SK-N-SH (cell line): ENCODE results near the gene VGLL4. TPM values are rescaled to one million over a fixed set of nuclear protein-coding genes. Genes with fewer than 3 reads are reported as not detected.

Experiments
- CTCF ChIA-PET: fragments of 300-600, 350-600 bp; formaldehyde crosslinking; extraction: SDS; loops from one replicate; lab custom pipeline; 2021; lab: Yijun Ruan, JAX
- POLR2A ChIA-PET: fragments of 350-600 bp; sonication (Branson Sonifier 250); formaldehyde crosslinking; extraction: SDS; loops from one replicate; lab custom pipeline; 2020; ENCODE audit warnings: antibody characterized with exemption, inconsistent platforms; lab: Yijun Ruan, JAX
- DNase-seq: peaks from one replicate; pipeline ENCODE4 v3.0.0; 2012
- H2AFZ ChIP-seq: fragments of 200-600 bp; sonication (generic); 2 replicates; pipeline ENCODE4 v1.8.1; 2016; ENCODE audit warnings: antibody characterized with exemption, mild to moderate bottlenecking, low read depth
- H3F3A ChIP-seq: fragments of 200-600 bp; sonication (generic); replicated peaks from 2 replicates; pipeline ENCODE3; 2016; ENCODE audit warnings: antibody characterized with exemption, mild to moderate bottlenecking; ENCODE audit not compliant: insufficient read depth
- H3K27ac ChIP-seq, 2 experiments: fragments of 200-500 bp in 1 of 2; fragments of 200-600 bp in 1 of 2; sonication (Bioruptor generic) in 1 of 2; sonication (generic), shearing (Covaris generic) in 1 of 2; 2 replicates each; pipeline versions ENCODE4 v1.5.1 to v1.6.1; 2014 to 2016; ENCODE audit warnings: low read depth in 2 of 2, inconsistent platforms in 1 of 2, low read length in 1 of 2, mild to moderate bottlenecking in 1 of 2, mixed read lengths in 1 of 2
- H3K27me3 ChIP-seq: fragments of 200-600 bp; sonication (generic), shearing (Covaris generic); 2 replicates; pipeline ENCODE4 v1.6.1; 2016; ENCODE audit warnings: mixed run types; ENCODE audit not compliant: insufficient read depth
- H3K36me3 ChIP-seq, 2 experiments: fragments of 200-500 bp in 1 of 2; fragments of 200-600 bp in 1 of 2; sonication (Bioruptor generic) in 1 of 2; sonication (generic) in 1 of 2; replicated peaks in 1 of 2; 2 replicates each; pipeline versions ENCODE3 to v1.5.1; 2014 to 2016; ENCODE audit warnings: low read length in 1 of 2, mild to moderate bottlenecking in 1 of 2; ENCODE audit not compliant: insufficient read depth in 2 of 2, control insufficient read depth in 1 of 2
- H3K4me1 ChIP-seq, 2 experiments: fragments of 200-500 bp in 1 of 2; fragments of 200-600 bp in 1 of 2; sonication (Bioruptor generic) in 1 of 2; sonication (generic), shearing (Covaris generic) in 1 of 2; 2 replicates each; pipeline versions ENCODE4 v1.5.1 to v1.6.1; 2014 to 2016; ENCODE audit warnings: low read depth in 1 of 2, low read length in 1 of 2, mixed run types in 1 of 2; ENCODE audit not compliant: insufficient read depth in 2 of 2, control insufficient read depth in 1 of 2
- H3K4me2 ChIP-seq: fragments of 200-600 bp; sonication (generic), shearing (Covaris generic); 2 replicates; pipeline ENCODE4 v1.6.1; 2017; ENCODE audit warnings: mixed run types
- H3K4me3 ChIP-seq, 2 experiments: fragments of 200-500 bp in 1 of 2; fragments of 200-600 bp in 1 of 2; sonication (Bioruptor generic) in 1 of 2; sonication (generic), shearing (Covaris generic) in 1 of 2; 2 replicates each; pipeline versions ENCODE4 v1.5.1 to v1.8.1; 2014 to 2016; ENCODE audit warnings: low read depth in 2 of 2, inconsistent platforms in 1 of 2, low read length in 1 of 2, mild to moderate bottlenecking in 1 of 2, mixed read lengths in 1 of 2, moderate library complexity in 1 of 2
- H3K79me2 ChIP-seq: fragments of 200-600 bp; sonication (generic); 2 replicates; pipeline ENCODE4 v1.8.1; 2017; ENCODE audit warnings: mild to moderate bottlenecking; ENCODE audit not compliant: insufficient read depth
- H3K9ac ChIP-seq: fragments of 200-600 bp; sonication (generic); 2 replicates; pipeline ENCODE4 v1.6.1; 2017; ENCODE audit warnings: mixed run types
- H3K9me2 ChIP-seq: fragments of 200-600 bp; sonication (generic); 2 replicates; pipeline ENCODE4 v1.6.1; 2017; ENCODE audit warnings: mixed run types
- H3K9me3 ChIP-seq: fragments of 200-600 bp; sonication (generic); 2 replicates; pipeline ENCODE4 v1.6.1; 2017; ENCODE audit warnings: mixed run types, mild to moderate bottlenecking, moderate library complexity
- H4K20me1 ChIP-seq: fragments of 200-600 bp; sonication (generic); 2 replicates; pipeline ENCODE4 v1.6.1; 2017; ENCODE audit warnings: mild to moderate bottlenecking, mixed run types; ENCODE audit not compliant: insufficient read depth
- CHD2 ChIP-seq: fragments of 150-350 bp; IDR thresholded peaks from 2 replicates; pipeline ENCODE4 v1.6.1; 2018; ENCODE audit warnings: low read length; ENCODE audit not compliant: partially characterized antibody
- ELF1 ChIP-seq: IDR thresholded peaks from 2 replicates; pipeline ENCODE4 v1.4.0; 2012
- EP300 ChIP-seq, 2 experiments: IDR thresholded peaks; 2 replicates each; pipeline versions ENCODE4 v1.4.0 to v1.6.1; 2012; ENCODE audit warnings: borderline replicate concordance in 1 of 2, low read depth in 1 of 2, low read length in 1 of 2
- FOSL2 ChIP-seq: IDR thresholded peaks from 2 replicates; pipeline ENCODE4 v1.4.0; 2012; ENCODE audit warnings: low read depth, mild to moderate bottlenecking, moderate library complexity, borderline replicate concordance
- GABPA ChIP-seq: IDR thresholded peaks from 2 replicates; pipeline ENCODE4 v1.4.0; 2012; ENCODE audit warnings: low read depth, mild to moderate bottlenecking
- JUND ChIP-seq: IDR thresholded peaks from 2 replicates; pipeline ENCODE4 v1.4.0; 2012
- MAX ChIP-seq: IDR thresholded peaks from 2 replicates; pipeline ENCODE4 v1.4.0; 2012; ENCODE audit warnings: low read depth
- MEF2A ChIP-seq: IDR thresholded peaks from 2 replicates; pipeline ENCODE4 v1.4.0; 2012; ENCODE audit warnings: low read depth, borderline replicate concordance
- NFIC ChIP-seq: IDR thresholded peaks from 2 replicates; pipeline ENCODE4 v1.4.0; 2012; ENCODE audit warnings: borderline replicate concordance
- NRF1 ChIP-seq: IDR thresholded peaks from 2 replicates; pipeline ENCODE4 v1.6.1; 2012; ENCODE audit warnings: low read depth, mild to moderate bottlenecking, low read length
- PBX3 ChIP-seq: IDR thresholded peaks from 2 replicates; pipeline ENCODE4; 2012
- POLR2AphosphoS5 ChIP-seq: IDR thresholded peaks from 2 replicates; pipeline ENCODE4 v1.6.1; 2012; ENCODE audit warnings: low read depth, low read length
- RAD21 ChIP-seq: IDR thresholded peaks from 2 replicates; pipeline ENCODE4 v1.6.1; 2012; ENCODE audit warnings: mild to moderate bottlenecking, low read length
- RXRA ChIP-seq: IDR thresholded peaks from 2 replicates; pipeline ENCODE4 v1.4.0; 2012; ENCODE audit warnings: low read depth, mild to moderate bottlenecking, borderline replicate concordance
- SMC3 ChIP-seq: IDR thresholded peaks from 2 replicates; pipeline ENCODE4 v1.6.1; 2012; ENCODE audit warnings: low read depth, low read length, improper control_type of control experiment
- TCF12 ChIP-seq: IDR thresholded peaks from 2 replicates; pipeline ENCODE4 v1.4.0; 2012
- TEAD4 ChIP-seq: IDR thresholded peaks from 2 replicates; pipeline ENCODE4 v1.4.0; 2012; ENCODE audit warnings: mild to moderate bottlenecking, borderline replicate concordance; ENCODE audit not compliant: insufficient read depth
- USF1 ChIP-seq: IDR thresholded peaks from 2 replicates; pipeline ENCODE4 v1.4.0; 2012; ENCODE audit warnings: low read depth, borderline replicate concordance
- YY1 ChIP-seq: IDR thresholded peaks from 2 replicates; pipeline ENCODE4 v1.4.0; 2012; ENCODE audit warnings: low read depth, mild to moderate bottlenecking
- WGBS: methylation state at CpG from one replicate; pipeline ENCODE4 v1.1.6; 2017; ENCODE audit warnings: low lambda C conversion rate; 5-methylcytosine and 5-hydroxymethylcytosine counted together
- polyA plus RNA-seq, 3 experiments: library from polyadenylated mRNA; depleted of rRNA; stranded (reverse); fragments of >200 nt; gene quantifications; 2 replicates each; pipeline ENCODE4 v1.2.3, GENCODE V29; 2012

The VGLL4 gene
- polyA plus RNA-seq, 1 of the 3 experiments (the other 2 are of a cell fraction): 48.9 TPM

- Histone ChIP-seq H3K36me3 (peaks cover 8 to 18% of the 10 kb centered on the region in 2 experiments), H3F3A (no peaks in the 10 kb centered on the region), H3K9me3 (no peaks in the 10 kb centered on the region), H3K4me2 (peak overlapping the region; percentile 7), H4K20me1 (peaks cover 76% of the 10 kb centered on the region), H3K4me3 (no peak overlapping the region), H3K27ac (peak overlapping the region; percentile 28 to 75), H3K9ac (0 out of 2 replicates have a peak overlapping the region, but pooled peaks have one; percentile 3), H2AFZ (no peak overlapping the region), H3K9me2 (no peaks in the 10 kb centered on the region), H3K27me3 (no peaks in the 10 kb centered on the region), H3K4me1 (peaks cover 39 to 41% of the 10 kb centered on the region in 2 experiments), H3K79me2 (peaks cover 96% of the 10 kb centered on the region)
- ChIA-PET CTCF (interaction anchor here (0.9 to 1.2 kb wide), 3 partner anchors 9 to 38 kb away, joined by 3 to 4 read pairs (median 3); no protein-coding TSS in a partner anchor), POLR2A (no interaction called here)
- TF ChIP-seq PBX3 (peak; percentile 7; the same call in 1 of the 2 replicates), ELF1 (no peak), JUND (peak; percentile 23; the same call in 1 of the 2 replicates), MEF2A (no peak), TCF12 (0 out of 2 replicates have a peak, but pooled peaks have one; percentile 1)
- no peak for DNase-seq
- WGBS: 83% methylated on average over 9 of the region's 14 CpGs
These were observed 51.0 kb downstream of the VGLL4 start for GRCh38 chr3:11592445-11593298.

GRCh38 chr3:11591391-11592282 lies 52.1 kb downstream of the VGLL4 start:
- H3K36me3 ChIP-seq: peaks cover 3 to 17% of the 10 kb centered on the region in 2 experiments
- CTCF ChIA-PET: no interaction called here
- H2AFZ ChIP-seq: no peak overlapping the region
- H3K79me2 ChIP-seq: peaks cover 96% of the 10 kb centered on the region
- WGBS: 41% methylated on average over 9 of the region's 9 CpGs
- H3K27ac ChIP-seq: peak overlapping the region; percentile 67 to 75
- H3K9me2 ChIP-seq: no peaks in the 10 kb centered on the region
- POLR2A ChIA-PET: no interaction called here
- no peaks in the 10 kb centered on the region for H3K27me3 ChIP-seq
- H3K9me3 ChIP-seq: no peaks in the 10 kb centered on the region
- peaks cover 39 to 44% of the 10 kb centered on the region in 2 experiments for H3K4me1 ChIP-seq
- H3F3A ChIP-seq: no peaks in the 10 kb centered on the region
- 0 out of 4 replicates have a peak overlapping the region, but pooled peaks of 1 of the 2 experiments have one; percentile 21 for H3K4me3 ChIP-seq
- H4K20me1 ChIP-seq: peaks cover 85% of the 10 kb centered on the region
- H3K4me2 ChIP-seq: peak overlapping the region; percentile 7
- peak overlapping the region; percentile 29 for H3K9ac ChIP-seq
- no peak for DNase-seq
- no peak for TF ChIP-seq RAD21
- TF ChIP-seq NFIC: peak; percentile 40
- TF ChIP-seq TCF12: peak; percentile 45; the same call in 1 of the 2 replicates
- TF ChIP-seq POLR2AphosphoS5: no peak
- TF ChIP-seq PBX3: peak; percentile 39
- no peak for TF ChIP-seq NRF1
- TF ChIP-seq CHD2: no peak
- TF ChIP-seq YY1: 0 out of 2 replicates have a peak, but pooled peaks have one; percentile 29
- peak; percentile 40; the same call in 1 of the 2 replicates for TF ChIP-seq RXRA
- no peak for TF ChIP-seq FOSL2
- no peak for TF ChIP-seq USF1
- TF ChIP-seq MEF2A: no peak
- peak; percentile 76; the same call in 1 of the 2 replicates for TF ChIP-seq MAX
- peak; percentile 6; the same call in 1 of the 2 replicates for TF ChIP-seq SMC3
- no peak for TF ChIP-seq GABPA
- no peak for TF ChIP-seq TEAD4
- peak; percentile 6 to 25; a peak in 1 of 4 replicates for TF ChIP-seq EP300 (IDR thresholded peaks at IDR 0.05; ENCODE audit: borderline replicate concordance in 1 of 2, low read depth in 1 of 2, low read length in 1 of 2)
